Activated T-helper 2 cell treated with anti-CD3 and anti-CD28 coated beads, Interferon-gamma antibody, Interleukin-2, Interleukin-4, amounts not matched to agents 10 μg/mL and 5 μg/mL and 100 μg/mL, durations not matched to agents 14 hours and 24 hours and 36 hours (primary cell): ENCODE measurements around the gene TFE3. TPM values are rescaled to one million over a fixed set of nuclear protein-coding genes. Genes with fewer than 3 reads are reported as not detected.

Experiments
- DNase-seq: peaks from one replicate; pipeline ENCODE4 v3.0.0; 2021; ENCODE audit warnings: low spot score
- H3K27ac Mint-ChIP-seq: one replicate; pipeline ENCODE4 v1.8.0; 2021; ENCODE audit warnings: mixed read lengths
- H3K27me3 Mint-ChIP-seq: one replicate; pipeline ENCODE4 v1.8.0; 2021; ENCODE audit warnings: low read depth, mixed read lengths
- H3K36me3 Mint-ChIP-seq: one replicate; pipeline ENCODE4 v1.8.0; 2021; ENCODE audit warnings: low read depth, mixed read lengths
- H3K4me1 Mint-ChIP-seq: one replicate; pipeline ENCODE4 v1.8.0; 2021; ENCODE audit warnings: low read depth, mixed read lengths
- H3K4me3 Mint-ChIP-seq: one replicate; pipeline ENCODE4 v1.8.0; 2021; ENCODE audit warnings: low read depth, mild to moderate bottlenecking, moderate library complexity, mixed read lengths
- H3K9me3 Mint-ChIP-seq: one replicate; pipeline ENCODE4 v1.8.0; 2021; ENCODE audit warnings: mixed read lengths
- intact Hi-C: fragments of 100-400 bp; cut with micrococcal nuclease; formaldehyde crosslinking; loops from one replicate; pipeline ENCODE4 v1.15.1; 2023
- total RNA-seq: library from RNA; stranded (reverse); gene quantifications from 2 replicates; pipeline ENCODE4 v1.2.3, GENCODE V29; 2022

TFE3 gene, protein sequence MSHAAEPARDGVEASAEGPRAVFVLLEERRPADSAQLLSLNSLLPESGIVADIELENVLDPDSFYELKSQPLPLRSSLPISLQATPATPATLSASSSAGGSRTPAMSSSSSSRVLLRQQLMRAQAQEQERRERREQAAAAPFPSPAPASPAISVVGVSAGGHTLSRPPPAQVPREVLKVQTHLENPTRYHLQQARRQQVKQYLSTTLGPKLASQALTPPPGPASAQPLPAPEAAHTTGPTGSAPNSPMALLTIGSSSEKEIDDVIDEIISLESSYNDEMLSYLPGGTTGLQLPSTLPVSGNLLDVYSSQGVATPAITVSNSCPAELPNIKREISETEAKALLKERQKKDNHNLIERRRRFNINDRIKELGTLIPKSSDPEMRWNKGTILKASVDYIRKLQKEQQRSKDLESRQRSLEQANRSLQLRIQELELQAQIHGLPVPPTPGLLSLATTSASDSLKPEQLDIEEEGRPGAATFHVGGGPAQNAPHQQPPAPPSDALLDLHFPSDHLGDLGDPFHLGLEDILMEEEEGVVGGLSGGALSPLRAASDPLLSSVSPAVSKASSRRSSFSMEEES
- total RNA-seq = 28.4 and 28.5 TPM in 2 replicates

DNA sequence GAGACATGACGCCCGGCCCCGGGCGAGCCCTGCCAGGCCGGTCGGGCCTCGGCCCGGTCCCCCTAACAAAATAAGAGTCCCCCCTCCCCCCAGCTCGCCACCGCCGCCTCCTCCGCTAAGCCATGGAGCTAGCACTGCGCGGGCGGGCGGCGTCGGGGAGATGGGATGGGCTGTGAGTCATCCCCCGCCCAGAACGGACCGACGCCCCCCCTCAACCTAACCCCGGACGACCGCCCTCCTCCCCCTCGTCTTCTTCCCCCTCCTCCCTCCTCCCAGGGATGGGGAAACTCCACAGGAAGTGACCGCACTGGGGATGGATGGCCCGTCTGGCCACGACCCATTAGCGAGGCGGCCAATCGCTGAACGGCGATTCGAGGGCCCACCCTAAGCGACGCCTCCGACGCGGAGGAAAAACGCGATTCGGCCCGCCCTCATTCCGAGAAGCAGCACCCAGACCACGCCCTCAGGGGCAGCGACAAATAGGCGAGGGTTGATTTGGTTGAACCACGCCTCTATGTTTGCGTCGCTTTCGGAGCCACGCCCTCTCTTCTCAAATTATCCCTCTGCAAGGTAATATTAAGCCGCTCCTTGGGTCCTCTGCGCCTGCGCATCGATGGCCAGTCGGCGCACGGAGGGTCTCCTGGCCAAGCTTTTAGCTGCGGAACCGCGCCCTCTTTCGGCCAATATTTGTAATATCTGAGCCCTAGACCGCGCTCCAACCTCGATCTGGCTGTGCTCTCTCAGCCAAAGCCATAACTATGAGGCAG is at the start of gene TFE3:
Gene TFE3 (minus strand): TSS at position 138 of the 767 bp plus-strand sequence. CDS start 131 bp downstream, at position 7.
- no peaks in the 10 kb centered on the region for H3K9me3 Mint-ChIP-seq
- peak within 1 kb of the TSS; percentile 94 for H3K27ac Mint-ChIP-seq
- peak within 1 kb of the TSS; percentile 92 for H3K4me3 Mint-ChIP-seq
- no peaks in the 10 kb centered on the region for H3K27me3 Mint-ChIP-seq
- H3K36me3 Mint-ChIP-seq = peaks cover 19% of the 10 kb centered on the region
- intact Hi-C loops = loop anchor here (1.0 kb wide), 6 partner anchors 41 to 469 kb away; partner anchors contain the start of genes GRIPAP1, PIM2, PQBP1 and RBM3
- peaks cover 33% of the 10 kb centered on the region for H3K4me1 Mint-ChIP-seq
- DNase-seq = peak; percentile 94

DNA sequence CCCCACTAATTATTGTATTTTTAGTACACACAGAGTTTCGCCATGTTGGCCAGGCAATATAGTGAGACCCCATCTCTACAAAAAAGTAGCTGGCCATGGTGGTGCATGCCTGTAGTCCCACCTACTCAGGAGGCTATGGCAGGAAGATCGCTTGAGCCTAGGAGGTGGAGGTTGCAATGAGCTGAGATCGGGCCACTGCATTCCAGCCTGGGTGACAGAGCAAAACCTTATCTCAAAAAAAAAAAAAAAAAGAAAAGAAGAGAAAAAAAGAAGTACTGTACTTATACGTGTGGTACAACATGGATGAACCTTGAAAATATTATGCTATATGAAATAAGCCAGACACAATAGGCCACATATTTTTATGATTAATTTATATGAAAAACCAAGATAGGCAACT is 46.4 kb upstream of the TFE3 start:
- no peaks in the 10 kb centered on the region for H3K9me3 Mint-ChIP-seq
- H3K4me1 Mint-ChIP-seq = no peaks in the 10 kb centered on the region
- H3K4me3 Mint-ChIP-seq = no peak overlapping the region
- intact Hi-C loops = no loop called here
- H3K36me3 Mint-ChIP-seq = no peaks in the 10 kb centered on the region
- no peaks in the 10 kb centered on the region for H3K27me3 Mint-ChIP-seq
- DNase-seq = no peak
- no peak overlapping the region for H3K27ac Mint-ChIP-seq

DNA sequence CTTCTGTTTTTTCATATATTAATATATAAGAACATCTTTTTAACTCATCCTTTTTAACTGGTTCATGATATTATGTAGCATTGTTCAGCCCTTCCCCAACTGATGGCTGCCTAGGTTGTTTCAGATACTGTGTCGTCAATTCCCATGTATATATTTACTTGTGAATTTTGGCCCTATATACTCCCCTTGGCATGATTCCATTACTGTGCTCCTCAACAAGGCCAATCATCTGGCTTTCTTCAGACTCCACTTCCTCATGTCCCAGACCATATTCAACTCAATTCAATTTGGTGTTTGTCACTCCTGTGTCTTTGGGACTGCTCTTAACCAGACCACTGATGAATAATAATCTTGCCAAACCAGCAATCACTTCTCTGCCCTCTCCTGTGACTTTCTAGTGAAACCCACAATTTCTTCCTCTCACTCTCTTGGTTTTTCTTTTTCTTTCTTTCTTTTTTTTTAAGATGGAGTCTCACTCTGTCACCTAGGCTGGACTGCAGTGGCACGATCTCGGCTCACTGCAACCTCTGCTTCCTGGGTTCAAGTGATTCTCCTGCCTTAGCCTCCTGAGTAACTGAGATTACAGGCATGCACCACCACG is 39.2 kb upstream of the TFE3 start:
- H3K27me3 Mint-ChIP-seq = no peaks in the 10 kb centered on the region
- peak overlapping the region; percentile 17 for H3K27ac Mint-ChIP-seq
- DNase-seq = no peak
- peaks cover 17% of the 10 kb centered on the region for H3K4me1 Mint-ChIP-seq
- H3K4me3 Mint-ChIP-seq = peak overlapping the region; percentile 26
- intact Hi-C loops = no loop called here
- no peaks in the 10 kb centered on the region for H3K9me3 Mint-ChIP-seq
- H3K36me3 Mint-ChIP-seq = peaks cover 8% of the 10 kb centered on the region

DNA sequence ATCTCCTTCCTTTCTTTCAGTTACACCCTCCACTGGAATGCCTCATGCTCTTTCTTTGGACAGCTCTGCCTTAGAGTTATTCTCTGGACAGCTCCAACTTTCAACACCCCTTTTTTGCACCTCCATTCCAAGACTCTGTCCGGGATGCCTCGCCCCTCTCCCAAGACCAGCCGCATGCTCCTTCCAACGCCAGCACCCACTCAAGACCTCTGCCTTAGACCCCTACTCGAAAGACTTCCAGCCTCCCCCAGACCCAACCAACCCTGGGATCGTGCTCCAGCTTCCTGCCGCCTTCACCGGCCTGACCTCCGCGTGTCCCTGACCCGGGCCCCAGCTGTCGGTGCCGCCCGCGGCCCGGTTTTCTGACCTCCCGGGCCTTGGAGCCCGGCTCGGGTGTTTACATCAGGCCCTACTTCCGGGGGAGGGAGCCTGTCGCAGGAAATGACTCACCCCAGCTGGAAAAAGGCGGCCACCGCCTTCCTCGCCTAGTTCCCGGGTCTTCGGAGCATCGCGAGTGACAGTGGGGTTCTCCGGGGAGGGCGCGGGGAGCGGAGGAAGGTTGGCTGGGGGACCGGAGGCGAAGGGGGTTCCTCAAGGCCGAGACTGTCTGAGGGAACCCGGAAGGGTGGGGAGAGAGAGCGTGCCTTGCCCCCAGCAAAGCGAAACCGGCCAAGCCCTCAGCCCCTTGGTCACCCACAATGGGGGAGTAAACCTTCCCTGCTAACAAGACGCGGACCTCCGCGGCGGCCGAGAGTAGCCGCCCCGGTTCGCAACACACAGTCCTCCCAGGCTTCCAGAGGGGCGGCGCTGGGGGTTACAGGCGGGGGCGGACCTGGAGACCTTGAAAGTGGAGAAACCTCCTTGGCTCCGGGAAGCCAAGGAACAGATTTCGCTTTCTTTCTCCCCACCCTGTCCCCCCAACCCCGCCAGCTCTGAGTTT is 36.6 kb upstream of the TFE3 start, which contains the start of gene WDR45:
Gene WDR45 (minus strand): TSS at position 399 of the 940 bp plus-strand sequence. CDS start 1,792 bp downstream, outside the sequence.
- Mint-ChIP-seq H3K9me3 (no peaks in the 10 kb centered on the region), H3K27me3 (no peaks in the 10 kb centered on the region), H3K27ac (peak within 1 kb of the TSS; percentile 98), H3K4me3 (peak within 1 kb of the TSS; percentile 96), H3K36me3 (peaks cover 12% of the 10 kb centered on the region), H3K4me1 (peaks cover 17% of the 10 kb centered on the region)
- peak; percentile 69 for DNase-seq
- intact Hi-C loops = no loop called here

DNA sequence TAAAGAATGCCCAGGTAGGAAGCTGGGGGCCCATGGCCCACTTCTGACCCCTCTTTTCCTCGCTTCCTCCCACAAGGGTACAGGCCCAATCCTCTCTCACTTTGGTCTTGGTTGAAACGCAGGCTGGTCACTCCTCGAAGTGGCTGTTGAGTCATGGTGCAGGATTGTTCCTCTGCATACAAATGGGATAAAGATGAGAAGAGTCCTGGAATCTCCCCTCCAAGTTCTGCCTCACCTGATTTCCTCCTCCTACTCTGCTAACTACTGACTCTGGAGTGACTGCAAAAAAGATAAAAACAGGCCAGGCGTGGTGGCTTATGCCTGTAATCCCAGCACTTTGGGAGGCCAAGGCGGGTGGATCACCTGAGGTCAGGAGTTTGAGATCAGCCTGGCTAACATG is 34.8 kb upstream of the TFE3 start:
- intact Hi-C loops = no loop called here
- no peak for DNase-seq
- no peaks in the 10 kb centered on the region for H3K27me3 Mint-ChIP-seq
- peaks cover 24% of the 10 kb centered on the region for H3K4me1 Mint-ChIP-seq
- H3K27ac Mint-ChIP-seq = no peak overlapping the region
- peaks cover 28% of the 10 kb centered on the region for H3K36me3 Mint-ChIP-seq
- H3K9me3 Mint-ChIP-seq = peaks cover 3% of the 10 kb centered on the region
- H3K4me3 Mint-ChIP-seq = no peak overlapping the region

DNA sequence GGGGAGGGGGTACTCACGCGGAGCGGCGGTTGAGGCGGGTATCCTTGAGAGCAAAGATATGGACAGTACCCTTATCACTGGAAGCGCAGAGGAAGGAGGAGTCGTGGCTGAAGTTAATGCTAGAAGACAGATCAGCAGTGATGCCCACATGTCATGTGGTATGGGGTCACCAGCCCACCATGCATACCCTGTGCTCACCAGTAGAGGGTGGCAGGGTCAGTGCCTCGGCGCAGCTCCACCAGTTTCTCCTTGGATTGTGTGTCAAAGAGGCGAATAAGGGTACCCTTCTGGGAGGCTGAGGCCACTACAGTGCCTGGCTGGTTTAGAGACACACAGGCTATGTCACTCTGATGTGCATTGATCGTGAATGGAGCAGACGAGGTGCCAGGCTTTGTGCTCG is 32.2 kb upstream of the TFE3 start:
- H3K4me3 Mint-ChIP-seq = no peak overlapping the region
- H3K4me1 Mint-ChIP-seq = peaks cover 25% of the 10 kb centered on the region
- intact Hi-C loops = loop anchor here (2.0 kb wide), 1 partner anchor 73 kb away; the partner anchor contains the start of gene GRIPAP1
- peaks cover 4% of the 10 kb centered on the region for H3K9me3 Mint-ChIP-seq
- no peak for DNase-seq
- no peaks in the 10 kb centered on the region for H3K27me3 Mint-ChIP-seq
- peaks cover 40% of the 10 kb centered on the region for H3K36me3 Mint-ChIP-seq
- H3K27ac Mint-ChIP-seq = no peak overlapping the region

DNA sequence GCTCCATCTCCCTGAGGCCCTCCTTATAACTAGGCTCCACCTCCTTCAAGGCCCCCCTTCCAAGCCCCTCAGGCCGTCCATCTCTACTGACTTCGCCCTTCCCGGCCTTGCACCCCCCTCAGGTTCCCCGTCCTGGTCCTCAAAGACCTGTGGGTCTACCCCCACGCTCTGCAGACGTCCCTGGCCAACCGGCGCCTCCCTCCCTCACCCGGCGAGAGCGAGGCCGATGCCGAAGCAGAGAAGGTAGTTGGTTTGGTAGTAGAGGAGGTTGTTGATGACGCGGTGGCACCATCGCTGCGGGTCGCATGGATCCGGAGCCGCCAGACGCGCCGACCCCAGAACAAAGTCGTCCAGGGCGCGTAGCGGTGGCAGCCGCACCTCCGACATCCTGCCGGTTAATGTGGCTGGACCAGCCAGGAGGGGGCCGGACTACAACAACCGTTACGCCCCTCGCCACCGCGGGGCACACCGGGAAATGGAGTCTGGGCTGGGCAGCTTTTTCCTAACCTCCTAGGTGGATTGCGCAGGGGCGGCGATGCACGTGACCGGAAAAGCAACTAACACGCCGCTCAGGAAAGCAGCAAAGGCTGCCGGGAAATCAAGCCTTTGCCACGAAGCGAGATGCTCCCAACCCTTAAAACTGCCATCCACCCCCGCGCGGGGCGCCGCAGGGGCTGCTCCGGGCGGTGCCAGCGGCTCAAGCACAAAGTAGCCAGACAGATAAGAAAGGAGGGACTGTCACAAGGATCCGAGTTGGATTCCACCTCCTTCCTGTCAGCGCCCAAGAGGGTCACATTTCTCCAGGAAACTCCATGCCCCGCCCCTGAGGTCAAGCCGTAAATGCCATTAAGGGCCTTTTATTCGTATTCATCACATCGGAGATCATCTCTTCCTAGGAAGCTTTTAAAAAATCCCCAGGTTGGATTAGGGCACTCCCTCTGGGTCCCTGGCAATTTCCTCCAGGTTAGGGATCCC is 30.7 kb upstream of the TFE3 start, which contains the start of gene PRAF2:
Gene PRAF2 (minus strand): TSS at position 402 of the 975 bp plus-strand sequence. CDS start 15 bp downstream, at position 387.
- Mint-ChIP-seq H3K27ac (peak within 1 kb of the TSS; percentile 70), H3K4me3 (peak within 1 kb of the TSS; percentile 78), H3K9me3 (peaks cover 4% of the 10 kb centered on the region), H3K4me1 (peaks cover 19% of the 10 kb centered on the region), H3K27me3 (no peaks in the 10 kb centered on the region), H3K36me3 (peaks cover 40% of the 10 kb centered on the region)
- peak; percentile 85 for DNase-seq
- intact Hi-C loops = loop anchor here (2.0 kb wide), 1 partner anchor 71 kb away; the partner anchor contains the start of gene GRIPAP1

DNA sequence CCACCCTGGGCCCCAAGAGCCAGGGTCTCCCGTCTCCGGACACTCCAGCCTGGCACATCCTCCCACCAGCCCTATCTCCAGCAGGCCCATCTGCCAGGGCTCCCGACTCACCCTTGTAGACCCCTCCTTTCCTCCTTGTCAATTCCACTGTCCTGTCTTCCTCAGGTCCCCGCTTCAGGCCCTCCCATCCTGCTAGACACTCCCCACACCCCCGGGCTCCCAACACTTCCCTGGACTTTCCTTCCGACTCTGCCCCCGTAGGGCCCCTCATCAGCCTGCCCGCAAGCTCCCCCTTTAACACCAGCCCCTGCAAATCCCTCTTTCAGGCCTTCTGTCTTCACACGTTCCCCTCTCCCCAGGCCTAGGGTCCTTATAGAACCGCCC is 29.5 kb upstream of the TFE3 start:
- H3K36me3 Mint-ChIP-seq = peaks cover 32% of the 10 kb centered on the region
- H3K27ac Mint-ChIP-seq = peak overlapping the region; percentile 70
- intact Hi-C loops = no loop called here

DNA sequence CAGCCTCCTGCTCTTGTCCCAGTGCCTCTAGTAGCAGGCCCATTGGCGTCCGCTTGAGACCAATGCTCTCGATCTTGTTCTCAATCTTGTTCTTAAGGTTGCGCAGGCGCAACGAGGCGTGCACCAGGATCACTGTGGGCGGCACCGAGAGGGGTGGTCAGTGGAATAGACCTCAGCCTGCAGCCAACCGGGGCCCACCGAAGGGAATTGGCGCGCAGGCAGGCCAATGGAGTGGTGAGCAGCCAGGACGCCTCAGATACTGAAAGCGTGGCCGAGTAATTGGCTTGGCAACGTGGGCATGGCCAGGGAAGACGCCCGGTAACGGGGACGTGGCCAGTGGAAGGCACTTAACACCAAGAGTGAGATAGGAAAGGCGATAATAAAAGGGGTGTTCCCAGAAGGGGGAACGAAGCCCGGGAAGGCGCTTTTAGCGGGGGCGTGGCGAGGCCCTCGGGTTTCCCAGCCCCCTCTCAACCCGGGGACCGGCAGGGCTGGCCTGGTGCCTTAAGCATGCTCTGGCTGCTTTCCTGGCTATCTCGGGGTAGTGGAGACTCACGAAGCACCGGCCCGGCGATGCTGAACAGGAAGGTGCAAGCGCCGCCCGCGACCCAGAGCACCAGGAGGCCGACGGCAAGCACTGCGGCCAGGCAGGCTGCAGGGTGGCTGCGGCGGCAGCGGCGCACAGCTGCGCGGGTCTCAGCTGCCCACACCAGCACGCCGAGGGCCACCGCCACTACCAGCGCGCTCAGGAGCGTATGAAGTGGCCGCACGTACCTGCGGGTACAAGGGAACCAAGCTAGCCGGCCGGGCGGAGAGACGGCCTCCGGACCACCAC is 28.9 kb upstream of the TFE3 start:
- Mint-ChIP-seq H3K36me3 (peaks cover 32% of the 10 kb centered on the region), H3K4me1 (peaks cover 15% of the 10 kb centered on the region), H3K9me3 (peaks cover 4% of the 10 kb centered on the region), H3K27ac (no peak overlapping the region), H3K4me3 (peak overlapping the region; percentile 58), H3K27me3 (no peaks in the 10 kb centered on the region)
- no peak for DNase-seq
- intact Hi-C loops = no loop called here

More for the DNA sequence above, 29.5 kb upstream of the TFE3 start:
- Mint-ChIP-seq H3K4me3 (peak overlapping the region; percentile 78), H3K4me1 (peaks cover 15% of the 10 kb centered on the region), H3K9me3 (peaks cover 4% of the 10 kb centered on the region), H3K27me3 (no peaks in the 10 kb centered on the region)
- no peak for DNase-seq

DNA sequence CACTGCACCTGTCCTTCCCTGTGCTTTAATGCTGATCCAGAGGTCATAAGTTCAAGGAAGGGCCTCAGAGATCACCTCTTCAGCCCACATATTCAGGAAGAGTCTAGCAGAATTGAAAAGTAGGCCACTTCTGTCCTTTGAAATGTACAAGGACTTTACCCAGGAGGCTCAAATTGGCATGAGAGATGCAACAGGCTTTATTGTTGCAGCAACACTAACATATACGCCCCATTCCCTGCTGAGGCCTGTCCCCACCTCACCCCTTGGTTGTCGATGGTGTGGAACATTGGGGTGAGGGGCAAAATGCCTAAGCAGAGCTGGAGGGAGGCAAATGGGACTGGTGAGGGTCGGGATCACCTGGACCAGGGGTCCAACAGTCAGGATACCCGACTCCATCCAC is 27.8 kb upstream of the TFE3 start:
- peak overlapping the region; percentile 21 for H3K4me3 Mint-ChIP-seq

More for the DNA sequence above, 27.8 kb upstream of the TFE3 start:
- H3K27ac Mint-ChIP-seq = no peak overlapping the region
- peaks cover 15% of the 10 kb centered on the region for H3K4me1 Mint-ChIP-seq
- peaks cover 4% of the 10 kb centered on the region for H3K9me3 Mint-ChIP-seq
- intact Hi-C loops = no loop called here
- no peak for DNase-seq
- H3K36me3 Mint-ChIP-seq = peaks cover 32% of the 10 kb centered on the region
- no peaks in the 10 kb centered on the region for H3K27me3 Mint-ChIP-seq
